H1 (cell line): ENCODE measurements around the gene MYMX.

ENCODE experiments used
- BCL11A ChIP-seq, 2 experiments: IDR thresholded peaks; one replicate each; pipeline ENCODE4 v1.6.1; 2011; ENCODE audit warnings: low read depth in 2 of 2, low read length in 2 of 2, mild to moderate bottlenecking in 2 of 2
- CEBPB ChIP-seq: IDR thresholded peaks from 2 replicates; pipeline ENCODE4 v1.6.1; 2012; ENCODE audit warnings: low read depth, low read length
- EZH2 ChIP-seq: fragments of 200-600 bp; sonication (generic); IDR thresholded peaks from 2 replicates; pipeline ENCODE4 v1.7.1; 2012; ENCODE audit warnings: low read depth, mild to moderate bottlenecking, moderate library complexity, low read length, inconsistent platforms; ENCODE audit not compliant: severe bottlenecking
- GABPA ChIP-seq: IDR thresholded peaks from 2 replicates; pipeline ENCODE4 v1.6.1; 2011; ENCODE audit warnings: mild to moderate bottlenecking, low read length, moderate library complexity, borderline replicate concordance; ENCODE audit not compliant: insufficient read depth
- HDAC2 ChIP-seq, 2 experiments: fragments of 300-600 bp in 1 of 2; sonication (generic) in 1 of 2; IDR thresholded peaks; 2 replicates each; pipeline ENCODE4 v1.6.1; 2011 to 2012; ENCODE audit warnings: low read depth in 2 of 2, low read length in 2 of 2, mild to moderate bottlenecking in 2 of 2, moderate library complexity in 2 of 2, borderline replicate concordance in 1 of 2, inconsistent platforms in 1 of 2
- POLR2AphosphoS5 ChIP-seq: IDR thresholded peaks from 2 replicates; pipeline ENCODE4 v1.6.1; 2011; ENCODE audit warnings: low read depth, low read length
- RAD21 ChIP-seq, 2 experiments: IDR thresholded peaks in 1 of 2; conservative IDR thresholded peaks in 1 of 2; 2 replicates each; pipeline ENCODE4 v1.6.1; 2011; ENCODE audit warnings: low read depth in 2 of 2, low read length in 2 of 2, improper control_type of control experiment in 1 of 2, inconsistent platforms in 1 of 2, mild to moderate bottlenecking in 1 of 2, moderate library complexity in 1 of 2
- RXRA ChIP-seq: IDR thresholded peaks from 2 replicates; pipeline ENCODE4 v1.6.1; 2011; ENCODE audit warnings: low read depth, mild to moderate bottlenecking, low read length, moderate library complexity; ENCODE audit not compliant: insufficient read depth
- TAF1 ChIP-seq: IDR thresholded peaks from 2 replicates; pipeline ENCODE4 v1.6.1; 2011; ENCODE audit warnings: mild to moderate bottlenecking, low read depth, low read length
- TEAD4 ChIP-seq: IDR thresholded peaks from 2 replicates; pipeline ENCODE4 v1.6.1; 2012; ENCODE audit warnings: low read depth, low read length, inconsistent platforms, mixed read lengths
- TF ChIP-seq, protein P1 (sequence below), 3 experiments: IDR thresholded peaks; 1 replicate in 2 of 3; 2 replicates in 1 of 3; pipeline versions ENCODE4 v1.5.1 to v1.6.1; 2011; ENCODE audit warnings: low read length in 3 of 3, mild to moderate bottlenecking in 3 of 3, inconsistent platforms in 2 of 3, low read depth in 1 of 3, moderate library complexity in 1 of 3; ENCODE audit not compliant: insufficient read depth in 1 of 3; ENCODE audit errors: control extremely low read depth in 1 of 3
- TF ChIP-seq, protein P2 (sequence below): IDR thresholded peaks from 2 replicates; pipeline ENCODE4 v1.6.1; 2011; ENCODE audit warnings: low read length, improper control_type of control experiment

DNA sequence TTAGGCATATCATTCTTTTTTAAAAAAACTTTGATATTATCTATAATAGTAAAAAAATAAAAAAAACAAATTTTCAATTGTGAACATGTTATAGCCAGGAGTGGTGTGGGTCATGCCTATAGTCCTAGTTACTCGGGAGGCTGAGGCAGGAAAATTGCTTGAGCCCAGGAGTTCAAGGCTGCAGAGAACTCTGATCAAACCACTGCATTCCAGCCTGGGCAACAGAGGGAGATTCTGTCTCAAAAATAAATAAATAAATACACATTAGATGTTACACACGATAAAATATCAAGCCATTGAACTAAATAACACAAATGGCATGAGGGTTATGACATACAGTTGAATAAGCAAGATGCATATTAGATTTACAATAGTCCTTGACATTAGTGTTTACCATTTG is 27.9 kb upstream of the MYMX start:
- TF ChIP-seq RXRA = no peak
- no peak for TF ChIP-seq RAD21 (IDR thresholded peaks at IDR 0.05 in 1 of 2, conservative IDR thresholded peaks at IDR 0.05 in 1 of 2; ENCODE audit: low read depth in 2 of 2, low read length in 2 of 2)
- TF ChIP-seq, protein P1, sequence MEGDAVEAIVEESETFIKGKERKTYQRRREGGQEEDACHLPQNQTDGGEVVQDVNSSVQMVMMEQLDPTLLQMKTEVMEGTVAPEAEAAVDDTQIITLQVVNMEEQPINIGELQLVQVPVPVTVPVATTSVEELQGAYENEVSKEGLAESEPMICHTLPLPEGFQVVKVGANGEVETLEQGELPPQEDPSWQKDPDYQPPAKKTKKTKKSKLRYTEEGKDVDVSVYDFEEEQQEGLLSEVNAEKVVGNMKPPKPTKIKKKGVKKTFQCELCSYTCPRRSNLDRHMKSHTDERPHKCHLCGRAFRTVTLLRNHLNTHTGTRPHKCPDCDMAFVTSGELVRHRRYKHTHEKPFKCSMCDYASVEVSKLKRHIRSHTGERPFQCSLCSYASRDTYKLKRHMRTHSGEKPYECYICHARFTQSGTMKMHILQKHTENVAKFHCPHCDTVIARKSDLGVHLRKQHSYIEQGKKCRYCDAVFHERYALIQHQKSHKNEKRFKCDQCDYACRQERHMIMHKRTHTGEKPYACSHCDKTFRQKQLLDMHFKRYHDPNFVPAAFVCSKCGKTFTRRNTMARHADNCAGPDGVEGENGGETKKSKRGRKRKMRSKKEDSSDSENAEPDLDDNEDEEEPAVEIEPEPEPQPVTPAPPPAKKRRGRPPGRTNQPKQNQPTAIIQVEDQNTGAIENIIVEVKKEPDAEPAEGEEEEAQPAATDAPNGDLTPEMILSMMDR (IDR thresholded peaks at IDR 0.05; ENCODE audit: control extremely low read depth in 1 of 3, insufficient read depth in 1 of 3, low read depth in 1 of 3, low read length in 3 of 3) = no peak
- TF ChIP-seq HDAC2 (IDR thresholded peaks at IDR 0.05; ENCODE audit: borderline replicate concordance in 1 of 2, low read depth in 2 of 2, low read length in 2 of 2) = no peak
- no peak for TF ChIP-seq TAF1
- no peak for TF ChIP-seq BCL11A (IDR thresholded peaks at IDR 0.05; ENCODE audit: low read depth in 2 of 2, low read length in 2 of 2)
- TF ChIP-seq POLR2AphosphoS5 = no peak
- no peak for TF ChIP-seq TEAD4
- no peak for TF ChIP-seq EZH2
- no peak for TF ChIP-seq GABPA
- TF ChIP-seq, protein P2, sequence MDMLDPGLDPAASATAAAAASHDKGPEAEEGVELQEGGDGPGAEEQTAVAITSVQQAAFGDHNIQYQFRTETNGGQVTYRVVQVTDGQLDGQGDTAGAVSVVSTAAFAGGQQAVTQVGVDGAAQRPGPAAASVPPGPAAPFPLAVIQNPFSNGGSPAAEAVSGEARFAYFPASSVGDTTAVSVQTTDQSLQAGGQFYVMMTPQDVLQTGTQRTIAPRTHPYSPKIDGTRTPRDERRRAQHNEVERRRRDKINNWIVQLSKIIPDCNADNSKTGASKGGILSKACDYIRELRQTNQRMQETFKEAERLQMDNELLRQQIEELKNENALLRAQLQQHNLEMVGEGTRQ = no peak
- no peak for TF ChIP-seq CEBPB
